IMR-90 (cell line): ENCODE results near the gene NKAIN4. TPM values are rescaled to one million over a fixed set of nuclear protein-coding genes. Genes with fewer than 3 reads are reported as not detected.

Experiments
- ATAC-seq: fragments of 200-7000 bp; cut with Tn5 transposase; 2 replicates; pipeline ENCODE4 v1.9.1; 2020; ENCODE audit warnings: low read depth, mild to moderate bottlenecking, moderate library complexity
- BruUV-seq: library from RNA; stranded (reverse); fragments of 400-500 nt; replicated peaks from 2 replicates; lab custom pipeline; 2021; lab: Mats Ljungman, UMichigan
- CTCF ChIA-PET: fragments of 300-600 bp; formaldehyde crosslinking; extraction: SDS; loops from one replicate; lab custom pipeline; 2021; ENCODE audit warnings: antibody characterized with exemption; lab: Yijun Ruan, JAX
- POLR2A ChIA-PET: fragments of 300-600 bp; sonication (Branson Sonifier 250); formaldehyde crosslinking; loops from one replicate; lab custom pipeline; 2022; ENCODE audit warnings: antibody characterized with exemption; ENCODE audit not compliant: unreplicated experiment; lab: Charles Lee
- DNase-seq: peaks from one replicate; pipeline ENCODE4 v3.0.0; 2013
- H2AFZ ChIP-seq: replicated peaks from 2 replicates; pipeline ENCODE3; 2013; ENCODE audit warnings: low read length, mild to moderate bottlenecking; ENCODE audit not compliant: poor library complexity
- H2AK5ac ChIP-seq: 2 replicates; pipeline ENCODE4 v1.6.1; 2013; ENCODE audit warnings: low read depth, low read length, inconsistent platforms
- H2AK9ac ChIP-seq: replicated peaks from 2 replicates; pipeline ENCODE3; 2013; ENCODE audit warnings: mild to moderate bottlenecking, low read depth, low read length, moderate library complexity; ENCODE audit not compliant: poor library complexity
- H2BK120ac ChIP-seq: 2 replicates; pipeline ENCODE4 v1.6.1; 2013; ENCODE audit warnings: low read depth, low read length, inconsistent platforms
- H2BK15ac ChIP-seq: 3 replicates; pipeline ENCODE4 v1.6.1; 2013; ENCODE audit warnings: low read depth, low read length, inconsistent platforms
- H2BK20ac ChIP-seq: 2 replicates; pipeline ENCODE4 v1.6.1; 2013; ENCODE audit warnings: low read depth, mild to moderate bottlenecking, inconsistent platforms, low read length, moderate library complexity
- H2BK5ac ChIP-seq: 2 replicates; pipeline ENCODE4 v1.6.1; 2013; ENCODE audit warnings: mild to moderate bottlenecking, low read depth, low read length, inconsistent platforms; ENCODE audit not compliant: poor library complexity, severe bottlenecking
- H3K14ac ChIP-seq: replicated peaks from 2 replicates; pipeline ENCODE4 v1.6.1; 2013; ENCODE audit warnings: low read depth, low read length, inconsistent platforms
- H3K18ac ChIP-seq: 2 replicates; pipeline ENCODE4 v1.6.1; 2013; ENCODE audit warnings: low read depth, low read length, control low read depth
- H3K23ac ChIP-seq: 2 replicates; pipeline ENCODE4 v1.6.1; 2013; ENCODE audit warnings: low read depth, low read length, inconsistent platforms
- H3K27ac ChIP-seq: 2 replicates; pipeline ENCODE4 v1.5.1; 2013; ENCODE audit warnings: mild to moderate bottlenecking, control low read depth, low read length; ENCODE audit not compliant: insufficient read depth
- H3K27me3 ChIP-seq: 2 replicates; pipeline ENCODE4 v1.6.1; 2013; ENCODE audit warnings: low read length; ENCODE audit not compliant: control insufficient read depth, insufficient read depth
- H3K36me3 ChIP-seq: 2 replicates; pipeline ENCODE4 v1.6.1; 2013; ENCODE audit warnings: low read length, mixed read lengths; ENCODE audit not compliant: control insufficient read depth, insufficient read depth
- H3K4ac ChIP-seq: 2 replicates; pipeline ENCODE4 v1.6.1; 2013; ENCODE audit warnings: low read depth, low read length, inconsistent platforms
- H3K4me1 ChIP-seq: 2 replicates; pipeline ENCODE4 v1.6.1; 2013; ENCODE audit warnings: low read length, mixed read lengths; ENCODE audit not compliant: control insufficient read depth, insufficient read depth
- H3K4me2 ChIP-seq: 2 replicates; pipeline ENCODE4 v1.6.1; 2013; ENCODE audit warnings: low read depth, mild to moderate bottlenecking, control low read depth, low read length, moderate library complexity
- H3K4me3 ChIP-seq: 2 replicates; pipeline ENCODE4 v1.5.1; 2013; ENCODE audit warnings: low read depth, mild to moderate bottlenecking, control low read depth, low read length, moderate library complexity; ENCODE audit not compliant: insufficient read depth
- H3K56ac ChIP-seq: 2 replicates; pipeline ENCODE4 v1.6.1; 2013; ENCODE audit warnings: low read length, inconsistent platforms; ENCODE audit not compliant: insufficient read depth; ENCODE audit errors: extremely low read depth
- H3K79me1 ChIP-seq, 2 experiments: 2 replicates each; pipeline ENCODE4 v1.6.1; 2013; ENCODE audit warnings: low read length in 2 of 2, inconsistent platforms in 1 of 2, low read depth in 1 of 2
- H3K9ac ChIP-seq: 2 replicates; pipeline ENCODE4 v1.6.1; 2013; ENCODE audit warnings: low read depth, low read length, control low read depth
- H3K9me1 ChIP-seq: 2 replicates; pipeline ENCODE4 v1.6.1; 2013; ENCODE audit warnings: low read length, inconsistent platforms; ENCODE audit not compliant: insufficient read depth
- H3K9me3 ChIP-seq: 2 replicates; pipeline ENCODE4 v1.6.1; 2013; ENCODE audit warnings: low read length; ENCODE audit not compliant: control insufficient read depth, insufficient read depth
- H4K20me1 ChIP-seq: 2 replicates; pipeline ENCODE4 v1.6.1; 2013; ENCODE audit warnings: low read length, inconsistent platforms; ENCODE audit not compliant: insufficient read depth
- H4K5ac ChIP-seq: 2 replicates; pipeline ENCODE4 v1.6.1; 2013; ENCODE audit warnings: mild to moderate bottlenecking, low read depth, low read length, control low read depth
- H4K8ac ChIP-seq, 2 experiments: 2 replicates each; pipeline ENCODE4 v1.6.1; 2013; ENCODE audit warnings: low read depth in 2 of 2, low read length in 2 of 2, control low read depth in 1 of 2, inconsistent platforms in 1 of 2
- H4K91ac ChIP-seq: 2 replicates; pipeline ENCODE4 v1.6.1; 2013; ENCODE audit warnings: low read depth, low read length, inconsistent platforms; ENCODE audit not compliant: insufficient read depth
- POLR2A ChIP-seq: IDR thresholded peaks from 2 replicates; pipeline ENCODE4 v1.6.1; 2012; ENCODE audit warnings: mild to moderate bottlenecking, low read depth, low read length
- RAD21 ChIP-seq: IDR thresholded peaks from 2 replicates; pipeline ENCODE4 v1.6.1; 2012; ENCODE audit warnings: low read length, improper control_type of control experiment
- WGBS, 2 experiments: methylation state at CpG; one replicate each; pipeline versions ENCODE4 v1.1.5 to v1.1.7; 2013; ENCODE audit warnings: missing lambda C conversion rate in 2 of 2; ENCODE audit not compliant: insufficient read length in 1 of 2; ENCODE audit errors: extremely low coverage in 2 of 2; 5-methylcytosine and 5-hydroxymethylcytosine counted together
- dilution Hi-C: fragments of 300-500 bp; cut with HindIII; formaldehyde crosslinking; loops from one replicate; pipeline ENCODE4 v1.14.3; 2018; ENCODE audit warnings: low sequenced_read_pairs; ENCODE audit not compliant: unreplicated experiment
- in situ Hi-C: fragments of 300-500 bp; cut with MboI; formaldehyde crosslinking; loops from 3 replicates; pipeline ENCODE4 v1.14.3; 2019; ENCODE audit warnings: low sequenced_read_pairs, inconsistent platforms, mixed read lengths
- intact Hi-C: fragments of 100-400 bp; cut with micrococcal nuclease; formaldehyde crosslinking; loops from 2 replicates; pipeline ENCODE4 v1.10.0; 2022
- polyA plus RNA-seq, 3 experiments: library from polyadenylated mRNA; depleted of rRNA; stranded (reverse); fragments of >200 nt; gene quantifications; 2 replicates each; pipeline ENCODE4 v1.2.3, GENCODE V29; 2012; ENCODE audit warnings: low replicate concordance in 1 of 3
- total RNA-seq: library from RNA; depleted of rRNA; stranded (reverse); fragments of >200 nt; gene quantifications from 2 replicates; pipeline ENCODE4 v1.2.3, GENCODE V29; 2012

NKAIN4 gene
- total and polyA plus RNA-seq, 2 of the 4 experiments (the other 2 are of a cell fraction) = not detected

DNA sequence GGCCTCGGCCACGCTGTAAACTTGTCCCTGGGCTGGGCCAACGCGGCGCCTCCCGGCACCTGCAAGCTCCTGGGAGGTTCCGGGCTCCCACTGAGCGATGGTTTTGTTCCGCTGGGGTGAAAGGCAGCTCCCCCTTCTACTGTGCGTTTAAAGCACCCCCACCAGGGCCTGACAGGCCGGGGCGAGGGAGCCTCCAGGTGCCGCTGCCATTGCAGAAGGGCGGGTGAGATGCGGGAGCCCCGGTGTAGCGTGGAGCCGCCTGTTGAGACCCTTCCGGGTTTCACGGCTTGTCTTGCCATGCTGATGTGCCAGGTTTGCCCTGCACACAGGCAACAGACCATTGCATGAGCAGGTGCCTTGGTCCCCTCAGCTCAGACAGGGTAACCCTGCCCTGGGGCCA lies 41.6 kb upstream of the NKAIN4 start:
- Histone ChIP-seq H3K9ac (no peak overlapping the region), H3K9me1 (no peaks in the 10 kb centered on the region), H3K4ac (no peak overlapping the region), H2BK120ac (no peak overlapping the region), H3K4me1 (no peaks in the 10 kb centered on the region), H3K4me2 (no peak overlapping the region), H3K18ac (no peak overlapping the region), H3K4me3 (no peak overlapping the region), H3K9me3 (peaks cover 2% of the 10 kb centered on the region; the same call in 1 of the 2 replicates), H3K27me3 (peaks cover 41% of the 10 kb centered on the region), H3K56ac (no peak overlapping the region), H2BK15ac (no peak overlapping the region), H2AK5ac (no peak overlapping the region), H4K20me1 (peaks cover 19% of the 10 kb centered on the region), H2BK20ac (no peak overlapping the region), H3K27ac (no peak overlapping the region), H2AFZ (no peak overlapping the region), H3K14ac (no peak overlapping the region), H3K23ac (no peak overlapping the region), H3K36me3 (no peaks in the 10 kb centered on the region), H3K79me1 (no peaks in the 10 kb centered on the region), H2BK5ac (no peak overlapping the region), H4K91ac (no peak overlapping the region), H4K5ac (no peak overlapping the region), H4K8ac (no peak overlapping the region), H2AK9ac (no peak overlapping the region)
- no TSS peak for BruUV-seq
- TF ChIP-seq RAD21 (no peak), POLR2A (peak; percentile 5; the same call in 1 of the 2 replicates)
- POLR2A ChIA-PET = no interaction called here
- intact Hi-C loops (no loop called here), in situ Hi-C loops (no loop called here), dilution Hi-C loops (no loop called here)
- CTCF ChIA-PET = interaction anchor here (1.0 kb wide), 1 partner anchor 13 kb away, joined by 3 read pairs; no protein-coding TSS in a partner anchor
- 60% methylated on average over 10 of the region's 20 CpGs; no CpG with 5 or more reads in 1 of the 2 experiments for WGBS, 2 experiments
- no peak for ATAC-seq
- DNase-seq = no peak
